Measurements from ENCODE around the gene KIF5A. TPM values are rescaled to one million over a fixed set of nuclear protein-coding genes. Genes with fewer than 3 reads are reported as not detected.

Gene KIF5A
- total RNA-seq = not detected in 2 replicates

DNA sequence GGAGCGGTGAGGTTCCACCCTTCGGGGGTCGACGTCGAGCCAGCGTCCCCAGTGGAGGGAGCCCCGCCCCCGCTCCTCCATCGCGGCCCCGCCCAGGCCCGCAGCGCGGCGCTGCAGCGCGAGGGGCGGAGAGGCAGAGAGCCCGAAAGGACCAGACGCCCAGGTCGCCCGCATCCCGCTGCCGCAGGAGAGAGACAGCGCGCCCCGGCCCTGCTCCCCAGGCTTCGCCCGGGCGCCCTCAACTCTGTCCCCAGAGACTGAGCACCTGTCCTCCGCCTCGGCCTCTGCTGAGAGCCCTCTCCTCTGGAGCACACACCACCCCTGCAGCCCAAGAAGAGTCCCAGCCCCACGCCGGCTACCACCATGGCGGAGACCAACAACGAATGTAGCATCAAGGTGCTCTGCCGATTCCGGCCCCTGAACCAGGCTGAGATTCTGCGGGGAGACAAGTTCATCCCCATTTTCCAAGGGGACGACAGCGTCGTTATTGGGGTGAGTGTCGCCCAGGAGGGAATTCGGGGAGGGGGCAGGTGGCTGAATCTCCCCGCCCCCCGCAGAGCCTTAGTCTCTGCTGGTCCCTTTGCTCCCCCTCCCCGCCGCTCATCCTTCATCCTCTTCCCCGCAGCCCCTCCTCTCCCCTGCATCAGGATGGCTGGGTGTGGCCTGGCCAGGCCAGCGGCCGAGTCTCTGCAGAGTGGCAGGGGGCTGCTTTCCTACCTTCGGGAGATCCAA is at the start of gene KIF5A:
TSS of gene KIF5A (plus strand) at position 136 of the 732 bp plus-strand sequence. CDS start at position 364, 228 bp downstream.

DNA sequence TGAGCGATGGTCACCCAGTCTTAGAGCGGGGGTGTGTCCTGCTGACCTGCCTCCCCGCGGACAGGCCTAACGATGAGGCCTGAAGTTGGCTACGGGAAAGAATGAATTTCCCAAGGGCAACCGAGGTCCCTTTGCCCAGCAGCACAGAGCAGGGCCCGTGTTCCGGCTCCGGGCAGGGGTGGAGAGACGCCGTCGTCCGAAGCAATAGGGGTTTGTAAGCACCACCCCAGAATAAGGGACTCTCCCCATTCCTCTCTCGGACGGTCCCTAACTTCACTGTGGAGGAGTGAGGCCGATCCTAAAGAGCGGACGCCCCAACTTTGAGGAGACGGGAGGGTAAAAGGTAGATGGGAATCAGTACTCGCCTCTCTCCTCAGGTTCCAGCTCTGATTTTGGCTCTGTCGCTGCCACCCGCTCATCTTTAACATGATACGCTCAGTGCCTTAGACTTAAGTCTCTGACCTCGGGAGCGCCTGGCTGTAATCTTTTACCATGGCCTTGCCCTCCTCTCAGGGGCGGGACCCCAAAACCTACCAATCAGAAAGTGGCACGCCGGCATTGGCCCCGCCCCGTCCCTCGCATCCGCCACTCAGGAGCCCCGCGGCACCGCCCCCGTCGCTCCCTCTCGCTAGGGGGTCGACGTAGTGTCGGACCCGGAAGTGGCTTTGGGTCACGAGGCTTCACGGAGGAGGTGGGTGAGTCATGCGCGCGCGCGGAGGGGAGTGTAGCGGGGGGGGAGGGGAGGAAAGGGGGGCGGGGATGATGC is 29.6 kb upstream of the KIF5A start, which contains the start of gene DDIT3:
TSS of gene DDIT3 (minus strand) at position 462 of the 766 bp plus-strand sequence. CDS start 3,108 bp downstream, outside the sequence.

DNA sequence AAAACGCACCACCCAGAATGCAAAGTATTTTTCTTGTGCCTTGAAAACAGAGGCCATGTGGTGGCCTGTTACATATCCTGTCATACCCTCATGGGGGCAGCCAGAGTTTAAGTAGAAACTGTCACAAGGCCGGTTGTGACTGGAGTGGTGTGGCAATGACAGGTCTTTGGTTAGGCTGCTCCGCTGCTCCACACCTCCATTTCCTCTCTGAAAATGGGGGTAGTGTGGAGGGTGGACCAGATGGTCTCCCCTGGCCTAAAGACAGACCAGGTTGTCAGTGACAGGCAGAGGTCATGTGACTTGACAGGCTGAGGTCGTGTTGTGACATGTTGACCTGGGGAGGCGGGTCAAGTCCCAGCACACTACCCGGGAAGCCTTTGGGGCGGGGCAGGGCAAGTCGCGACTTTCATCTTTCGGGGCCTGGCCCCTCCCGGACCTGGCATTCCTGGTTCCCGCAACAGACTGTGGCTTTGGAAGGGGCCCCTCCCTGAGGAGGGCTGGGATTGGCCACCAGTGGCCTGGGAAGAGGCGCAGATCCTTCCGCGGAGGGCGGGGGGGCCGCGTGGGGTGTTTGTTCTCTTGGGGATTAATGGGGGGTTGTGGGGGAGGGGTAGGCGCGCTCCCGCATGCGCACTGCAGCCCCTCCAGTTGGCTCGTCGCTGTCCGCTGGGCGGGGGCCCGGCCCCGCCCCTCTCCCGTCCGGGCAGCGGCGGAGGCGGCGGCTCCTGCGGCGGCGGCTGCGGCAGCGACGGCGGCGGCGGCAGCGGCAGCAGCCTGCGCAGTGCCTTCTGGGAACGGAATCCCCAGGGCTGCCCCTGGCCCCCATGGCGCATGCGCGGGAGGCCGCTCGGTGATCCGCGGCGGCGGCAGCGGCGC is 27.6 kb upstream of the KIF5A start, which contains the start of gene MBD6:
TSS of gene MBD6 (plus strand) at position 814 of the 876 bp plus-strand sequence. CDS start 1,480 bp downstream, outside the sequence.

DNA sequence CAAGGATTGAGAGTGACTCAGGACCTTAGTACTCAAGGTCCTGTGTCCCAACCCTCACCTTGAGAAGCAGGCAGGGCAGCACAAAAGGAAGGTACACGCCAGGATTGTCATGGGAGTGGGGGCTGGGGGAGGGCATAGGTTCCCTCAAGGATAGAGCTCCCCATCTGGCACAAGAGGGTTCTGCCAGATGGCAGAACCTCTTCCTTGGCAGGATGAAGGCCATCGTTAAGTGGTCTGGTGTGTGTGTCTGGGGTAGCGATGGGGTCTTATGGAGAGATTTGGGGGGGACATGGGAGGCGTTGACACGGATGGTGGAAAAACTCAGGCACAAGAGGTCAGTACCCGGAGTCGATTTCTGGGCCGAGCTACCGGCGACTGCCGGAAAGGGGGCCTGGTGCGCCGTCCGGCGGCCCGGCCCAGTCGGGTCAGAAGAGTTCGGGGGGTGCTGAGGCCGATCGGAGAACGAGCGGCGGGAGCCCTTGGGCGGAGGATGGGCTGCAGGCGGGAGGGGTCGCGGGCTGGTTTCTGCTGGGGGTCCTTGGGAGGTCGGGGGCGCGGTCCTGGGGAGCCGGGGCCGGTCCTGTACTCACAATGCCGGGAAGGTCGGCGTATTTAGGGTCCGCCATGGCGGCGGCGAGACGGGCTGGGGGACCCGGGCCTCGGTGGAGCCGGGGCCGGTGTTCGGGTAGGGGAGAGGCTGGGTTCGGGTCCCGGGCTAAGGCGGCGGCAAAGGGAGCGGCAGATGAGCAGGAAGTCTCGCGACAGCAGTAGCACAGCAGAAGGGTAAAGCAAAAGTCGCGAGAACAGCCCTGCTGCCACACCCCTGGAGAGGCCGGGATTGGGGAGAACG is 3.2 kb upstream of the KIF5A start, which contains the start of gene DCTN2:
TSS of gene DCTN2 (minus strand) at position 755 of the 850 bp plus-strand sequence. CDS start at position 626, 129 bp downstream.

DNA sequence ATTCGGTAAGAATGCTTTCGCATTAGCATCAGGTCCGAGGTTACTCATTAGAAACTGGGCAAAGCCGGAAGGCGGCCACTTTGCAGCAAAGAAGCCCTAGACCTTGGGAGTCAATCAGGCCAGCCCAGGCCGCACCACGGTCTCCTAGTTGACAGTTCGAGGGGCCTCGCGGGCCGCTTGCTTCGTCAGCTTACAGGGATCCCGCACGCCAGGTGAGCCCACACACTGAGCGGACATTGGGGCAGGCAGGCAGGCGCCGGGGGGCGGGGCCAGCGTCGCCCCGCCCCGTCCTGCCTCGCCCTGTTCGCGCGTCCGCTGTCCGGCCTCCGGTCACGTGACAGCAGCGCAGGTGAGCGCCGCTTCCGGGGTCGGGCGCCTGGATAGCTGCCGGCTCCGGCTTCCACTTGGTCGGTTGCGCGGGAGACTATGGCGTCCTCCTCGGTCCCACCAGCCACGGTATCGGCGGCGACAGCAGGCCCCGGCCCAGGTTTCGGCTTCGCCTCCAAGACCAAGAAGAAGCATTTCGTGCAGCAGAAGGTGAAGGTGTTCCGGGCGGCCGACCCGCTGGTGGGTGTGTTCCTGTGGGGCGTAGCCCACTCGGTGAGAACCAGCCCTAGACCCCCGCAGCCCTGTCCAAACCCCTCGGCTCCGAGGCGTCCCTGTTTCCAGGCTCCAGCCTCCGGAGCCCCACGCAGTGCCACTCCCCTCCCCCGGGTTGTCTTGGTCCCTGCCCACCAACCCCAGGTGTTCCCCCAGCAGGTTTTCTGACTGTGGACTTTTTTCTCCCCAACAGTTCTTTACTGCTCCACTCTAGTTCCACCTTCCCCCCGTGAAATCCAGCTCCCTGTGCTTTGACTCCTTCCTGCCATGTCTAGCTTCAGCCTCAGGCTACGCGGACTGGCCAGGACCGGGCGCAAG is 41.3 kb downstream of the KIF5A start, which contains the start of gene PIP4K2C:
TSS of gene PIP4K2C (plus strand) at position 329 of the 918 bp plus-strand sequence. CDS start at position 427, 98 bp downstream.

DNA sequence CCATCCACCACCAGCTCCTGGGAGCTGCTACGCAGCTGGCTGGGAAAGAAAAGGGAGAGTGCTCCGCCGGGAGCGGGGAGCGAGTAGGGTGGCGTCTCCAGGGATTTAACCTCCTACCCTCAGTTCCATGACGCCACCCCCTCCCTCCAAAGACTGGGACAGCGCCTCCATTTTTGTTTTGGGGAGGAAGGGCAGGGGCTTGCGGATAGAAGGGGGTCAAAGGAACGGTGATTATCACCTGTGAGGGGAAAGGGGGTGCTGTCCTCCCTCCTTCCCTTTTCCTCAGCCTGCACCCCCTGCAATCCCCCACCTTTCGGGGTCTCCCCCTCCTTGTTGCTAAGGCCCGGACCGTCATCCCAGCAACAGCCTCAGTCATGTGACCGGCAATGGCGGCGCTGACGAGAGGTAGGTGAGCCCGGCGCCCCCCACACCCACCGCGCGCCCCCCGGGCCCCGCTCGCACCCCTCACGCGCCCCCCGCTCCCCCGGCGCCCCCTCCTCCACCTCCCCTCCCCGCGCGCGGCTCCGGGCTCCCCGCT is 54.7 kb downstream of the KIF5A start, which contains the start of gene DTX3:
TSS of gene DTX3 (plus strand) at position 371 of the 538 bp plus-strand sequence. CDS start 1,694 bp downstream, outside the sequence.

DNA sequence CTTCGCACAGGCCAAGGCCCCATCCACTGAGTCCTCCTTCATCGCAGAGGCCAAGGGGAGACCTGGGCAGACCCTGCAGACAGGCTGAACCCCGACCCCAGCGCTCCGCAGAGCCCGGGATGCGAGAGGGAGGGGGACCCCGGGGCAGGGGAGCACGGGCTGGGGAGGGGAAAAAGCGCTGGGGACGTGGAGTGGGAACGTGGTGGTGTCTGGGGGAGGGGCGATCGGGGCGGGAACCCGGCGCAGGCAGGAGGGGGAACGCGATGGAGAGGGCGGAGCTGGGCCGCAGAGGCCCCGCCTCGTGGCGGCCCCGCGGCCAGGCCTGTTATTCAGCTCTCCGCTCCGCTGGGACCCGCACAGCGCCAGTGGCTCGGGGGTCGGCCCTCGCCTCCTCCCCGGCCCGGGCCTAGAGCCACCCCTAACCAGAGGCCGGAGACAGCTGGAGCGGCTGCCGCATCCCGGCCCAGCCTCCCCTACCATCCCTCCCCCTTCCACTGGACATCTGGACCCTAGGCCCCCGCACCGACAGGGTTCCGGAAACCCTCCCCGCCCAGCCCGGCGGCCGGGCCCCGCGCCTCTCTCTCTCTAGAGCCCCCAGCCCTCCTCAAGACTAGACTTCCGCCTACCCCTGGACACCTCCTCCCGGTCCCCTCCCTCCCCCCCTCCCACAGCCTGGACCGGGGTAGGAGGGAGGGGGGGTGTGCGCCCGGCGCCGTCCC is 61.4 kb downstream of the KIF5A start, which contains the start of gene ARHGEF25:
TSS of gene ARHGEF25 (plus strand) at position 328 of the 719 bp plus-strand sequence. CDS start 460 bp downstream, outside the sequence.

DNA sequence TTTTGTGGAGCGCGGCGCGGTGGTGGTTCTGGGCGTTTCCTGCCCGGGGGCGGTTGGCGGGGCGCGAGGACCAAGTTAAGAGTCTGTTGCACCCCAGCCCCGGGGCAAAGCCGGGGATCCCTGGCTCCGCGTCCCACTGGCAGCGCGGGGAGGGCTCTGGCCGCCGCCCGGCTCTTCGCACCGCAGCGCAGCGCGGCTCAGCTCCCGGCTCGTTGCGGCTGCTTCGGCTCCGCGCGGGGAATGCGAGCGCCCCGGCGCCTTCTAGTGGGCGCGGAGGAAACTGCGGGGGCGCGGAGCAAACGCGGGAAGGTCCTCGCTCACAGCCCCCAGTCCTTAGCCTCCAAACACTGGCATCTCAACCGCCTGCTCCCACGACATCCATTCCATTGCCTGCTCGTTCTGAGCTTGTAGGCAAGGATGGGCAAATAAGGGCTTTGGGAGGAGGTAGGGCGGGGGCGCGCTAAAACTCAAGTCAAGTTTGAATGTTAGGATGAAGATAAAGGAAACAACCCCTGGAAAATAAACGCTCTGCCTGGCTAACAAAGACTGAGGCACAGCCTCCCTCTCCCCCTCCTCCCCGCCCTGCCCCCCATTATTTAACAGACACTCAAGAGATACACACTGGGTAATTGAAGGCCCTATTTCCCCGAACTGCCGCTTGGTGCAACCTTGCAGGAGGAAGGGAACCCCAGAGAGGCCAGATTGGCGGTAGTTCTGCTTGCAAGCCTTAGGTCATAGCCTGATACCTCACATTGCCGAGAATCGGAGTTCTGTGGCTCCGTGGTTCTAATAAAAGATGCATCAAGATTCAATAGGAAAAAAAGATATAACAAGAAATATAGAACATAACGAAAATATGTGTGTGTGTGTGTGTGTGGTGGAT is 83.4 kb downstream of the KIF5A start, which contains the start of gene B4GALNT1:
TSS of gene B4GALNT1 (minus strand) at position 244 of the 883 bp plus-strand sequence. CDS start 1,069 bp downstream, outside the sequence.

Small RNA genes within 50 kb of the gene (small RNA-seq; reads per million reads assigned to genes)
- gene MIR616 = not detected

Other genes with a start within 250 kb of the KIF5A start
- gene R3HDM2, start 119.0 kb upstream of the KIF5A start, total RNA-seq = 13.6 and 22.5 TPM in 2 replicates
- not detected in 2 replicates for gene INHBC, start 115.3 kb upstream of the KIF5A start, total RNA-seq
- gene INHBE, start 94.7 kb upstream of the KIF5A start, total RNA-seq = not detected in 2 replicates
- not detected in 2 replicates for gene GLI1, start 90.3 kb upstream of the KIF5A start, total RNA-seq
- gene ARHGAP9, start 70.2 kb upstream of the KIF5A start, total RNA-seq = not detected in 2 replicates
- 111 and 114 TPM in 2 replicates for gene MARS1, start 62.0 kb upstream of the KIF5A start, total RNA-seq
- 4.9 and 5.9 TPM in 2 replicates for gene DDIT3, start 29.5 kb upstream of the KIF5A start, total RNA-seq
- gene MBD6, start 27.2 kb upstream of the KIF5A start, total RNA-seq = 9.3 and 12.7 TPM in 2 replicates
- 145 and 151 TPM in 2 replicates for gene DCTN2, start 2.9 kb upstream of the KIF5A start, total RNA-seq
- gene PIP4K2C, start 41.1 kb downstream of the KIF5A start, total RNA-seq = 9.1 and 9.6 TPM in 2 replicates
- gene DTX3, start 54.8 kb downstream of the KIF5A start, total RNA-seq = 0.48 and 1.3 TPM in 2 replicates
- 0.10 and 0.98 TPM in 2 replicates for gene ARHGEF25, start 61.4 kb downstream of the KIF5A start, total RNA-seq
- gene B4GALNT1, start 83.2 kb downstream of the KIF5A start, total RNA-seq = not detected in 2 replicates
- 182 and 199 TPM in 2 replicates for gene OS9, start 144.1 kb downstream of the KIF5A start, total RNA-seq
- gene AGAP2, start 188.7 kb downstream of the KIF5A start, total RNA-seq = 0.29 and 0.33 TPM in 2 replicates
- gene TSPAN31, start 195.0 kb downstream of the KIF5A start, total RNA-seq = 33.3 and 47.4 TPM in 2 replicates
- 215 and 222 TPM in 2 replicates for gene CDK4, start 202.3 kb downstream of the KIF5A start, total RNA-seq
- gene MARCHF9, start 205.1 kb downstream of the KIF5A start, total RNA-seq = 2.7 and 7.5 TPM in 2 replicates
- under 0.01 and 0.67 TPM in 2 replicates for gene CYP27B1, start 217.0 kb downstream of the KIF5A start, total RNA-seq
- 5.9 TPM in 2 replicates for gene METTL1, start 222.1 kb downstream of the KIF5A start, total RNA-seq
- gene EEF1AKMT3, start 222.6 kb downstream of the KIF5A start, total RNA-seq = 8.8 and 10.5 TPM in 2 replicates
- gene TSFM, start 232.7 kb downstream of the KIF5A start, total RNA-seq = 15.7 and 17.4 TPM in 2 replicates

All from vein endothelial cell (primary cell).